Coronary artery (tissue), 2 donors: ENCODE measurements around the gene EMP1.

Source experiments
- DNase-seq: peaks from one replicate; pipeline ENCODE4 v3.0.0-alpha.2; 2017; ENCODE audit warnings: low spot score
- H3K27ac ChIP-seq, 2 donors: fragments of 200-600 bp; sonication (generic); one replicate each; pipeline ENCODE4 v1.5.1; 2016 to 2019
- H3K4me3 ChIP-seq: fragments of 200-600 bp; sonication (generic); 2 replicates; pipeline ENCODE4 v1.5.1; 2016; ENCODE audit warnings: mild to moderate bottlenecking, moderate library complexity
- CTCF ChIP-seq: fragments of 200-600 bp; sonication (generic); IDR thresholded peaks from one replicate; pipeline ENCODE4 v1.5.1; 2019; ENCODE audit warnings: antibody characterized with exemption

EMP1 gene

GRCh38 chr12:13153180-13153579 lies 43.3 kb upstream of the EMP1 start:
- no peak for DNase-seq
- H3K4me3 ChIP-seq: no peak overlapping the region
- peak overlapping the region in 1 of 2 donors; percentile 44 for H3K27ac ChIP-seq
- no peak for TF ChIP-seq CTCF

GRCh38 chr12:13154027-13154538 lies 42.4 kb upstream of the EMP1 start:
- peak overlapping the region; percentile 6 for H3K4me3 ChIP-seq
- peak overlapping the region in 1 of 2 donors; percentile 61 for H3K27ac ChIP-seq
- no peak for DNase-seq
- no peak for TF ChIP-seq CTCF

- no peak for DNase-seq
- no peak for TF ChIP-seq CTCF
- Histone ChIP-seq H3K4me3 (no peak overlapping the region), H3K27ac (no peak overlapping the region)
These were observed 41.7 kb upstream of the EMP1 start for GRCh38 chr12:13154831-13155230.

GRCh38 chr12:13156277-13156676 lies 40.2 kb upstream of the EMP1 start:
- no peak overlapping the region for H3K27ac ChIP-seq
- no peak overlapping the region for H3K4me3 ChIP-seq
- no peak for TF ChIP-seq CTCF
- no peak for DNase-seq

- no peak for TF ChIP-seq CTCF
- H3K27ac ChIP-seq: no peak overlapping the region
- H3K4me3 ChIP-seq: no peak overlapping the region
- no peak for DNase-seq
These were observed 35.4 kb upstream of the EMP1 start for GRCh38 chr12:13161172-13161571.

- DNase-seq: no peak
- Histone ChIP-seq H3K27ac (no peak overlapping the region), H3K4me3 (no peak overlapping the region)
- no peak for TF ChIP-seq CTCF
These were observed 33.6 kb upstream of the EMP1 start for GRCh38 chr12:13162904-13163303.

- DNase-seq: no peak
- no peak for TF ChIP-seq CTCF
- H3K4me3 ChIP-seq: no peak overlapping the region
- no peak overlapping the region for H3K27ac ChIP-seq
These were observed 32.5 kb upstream of the EMP1 start for GRCh38 chr12:13163868-13164635.
